GM08714 (cell line): ENCODE results near the gene AKT2.
"Not testable (repeated sequence)": the region's sequence is repeated elsewhere in the genome, so short reads cannot be mapped to it uniquely, and the experiment has no call there.

Experiments used
- H3K4me3 ChIP-seq: fragments of 200-500 bp; sonication (Bioruptor generic); 2 replicates; pipeline ENCODE4 v1.5.1; 2014; ENCODE audit warnings: mild to moderate bottlenecking, low read length, inconsistent platforms
- ZNF274 ChIP-seq: IDR thresholded peaks from 2 replicates; pipeline ENCODE4 v1.6.1; 2012; ENCODE audit warnings: mild to moderate bottlenecking, low read depth, low read length

Gene AKT2

GRCh38 chr19:40219721-40220276 lies 65.3 kb downstream of the AKT2 start:
- no peak for TF ChIP-seq ZNF274
- H3K4me3 ChIP-seq, result no peak overlapping the region

GRCh38 chr19:40219029-40219428 lies 66.1 kb downstream of the AKT2 start:
- not testable (repeated sequence) for H3K4me3 ChIP-seq

- H3K4me3 ChIP-seq, result no peak within 1 kb of the TSS
- TF ChIP-seq ZNF274, result no peak
Observed at GRCh38 chr19:40217934-40218890, 66.9 kb downstream of the AKT2 start, which contains the start of gene TTC9B. TTC9B (minus strand) TSS chr19:40218384; CDS start chr19:40218381, 3 bp downstream.

GRCh38 chr19:40217027-40217810 lies 67.9 kb downstream of the AKT2 start:
- no peak overlapping the region for H3K4me3 ChIP-seq
- TF ChIP-seq ZNF274, result no peak

GRCh38 chr19:40216777-40217026 lies 68.4 kb downstream of the AKT2 start:
- TF ChIP-seq ZNF274, result no peak
- no peak overlapping the region for H3K4me3 ChIP-seq

GRCh38 chr19:40216013-40216776 lies 69.0 kb downstream of the AKT2 start:
- no peak overlapping the region for H3K4me3 ChIP-seq
- TF ChIP-seq ZNF274, result no peak

GRCh38 chr19:40214936-40215335 lies 70.2 kb downstream of the AKT2 start:
- no peak overlapping the region for H3K4me3 ChIP-seq
- TF ChIP-seq ZNF274, result no peak

GRCh38 chr19:40213882-40214570 lies 71.1 kb downstream of the AKT2 start:
- no peak overlapping the region for H3K4me3 ChIP-seq
- TF ChIP-seq ZNF274, result no peak

GRCh38 chr19:40213251-40213829 lies 71.8 kb downstream of the AKT2 start:
- TF ChIP-seq ZNF274, result no peak

GRCh38 chr19:40210889-40211288 lies 74.3 kb downstream of the AKT2 start:
- no peak for TF ChIP-seq ZNF274
- no peak overlapping the region for H3K4me3 ChIP-seq

More at GRCh38 chr19:40213251-40213829, 71.8 kb downstream of the AKT2 start:
- no peak overlapping the region for H3K4me3 ChIP-seq

GRCh38 chr19:40208602-40209001 lies 76.5 kb downstream of the AKT2 start:
- H3K4me3 ChIP-seq, result no peak overlapping the region
- no peak for TF ChIP-seq ZNF274

- TF ChIP-seq ZNF274, result no peak
- no peak overlapping the region for H3K4me3 ChIP-seq
Observed at GRCh38 chr19:40205760-40206159, 79.4 kb downstream of the AKT2 start.

GRCh38 chr19:40204381-40204780 lies 80.8 kb downstream of the AKT2 start:
- no peak overlapping the region for H3K4me3 ChIP-seq
- no peak for TF ChIP-seq ZNF274
